Panc1 (cell line): ENCODE data around the gene AP3B1.

ENCODE experiments used
- SIN3A ChIP-seq: IDR thresholded peaks from 2 replicates; pipeline ENCODE4 v1.6.1; 2012; ENCODE audit warnings: low read depth, mild to moderate bottlenecking, low read length, moderate library complexity, borderline replicate concordance; ENCODE audit not compliant: insufficient read depth
- TF ChIP-seq, protein P1 (sequence below): fragments of 450-650 bp; IDR thresholded peaks from 2 replicates; pipeline ENCODE4 v1.5.1; 2017; ENCODE audit warnings: mild to moderate bottlenecking

DNA sequence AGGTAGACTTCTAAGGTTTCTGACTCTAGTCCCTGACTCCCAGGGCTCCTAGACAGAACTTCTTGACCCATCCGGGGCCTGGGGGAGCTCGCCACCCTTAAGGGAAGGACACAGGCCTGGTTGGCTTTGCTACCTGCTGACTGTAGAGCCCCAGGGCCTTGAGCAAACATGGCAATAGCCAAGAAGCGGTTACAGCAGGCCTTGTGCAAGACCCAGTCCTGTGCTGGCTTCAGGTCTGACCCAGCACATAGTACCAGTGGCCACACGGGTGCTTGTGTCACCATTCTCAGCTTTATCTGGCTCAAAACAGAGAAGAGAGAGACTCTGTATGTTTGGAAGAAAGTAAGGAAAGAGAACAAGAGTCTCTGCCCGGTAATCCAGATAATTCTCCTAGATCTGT is 41.8 kb downstream of the AP3B1 start:
- TF ChIP-seq, protein P1, sequence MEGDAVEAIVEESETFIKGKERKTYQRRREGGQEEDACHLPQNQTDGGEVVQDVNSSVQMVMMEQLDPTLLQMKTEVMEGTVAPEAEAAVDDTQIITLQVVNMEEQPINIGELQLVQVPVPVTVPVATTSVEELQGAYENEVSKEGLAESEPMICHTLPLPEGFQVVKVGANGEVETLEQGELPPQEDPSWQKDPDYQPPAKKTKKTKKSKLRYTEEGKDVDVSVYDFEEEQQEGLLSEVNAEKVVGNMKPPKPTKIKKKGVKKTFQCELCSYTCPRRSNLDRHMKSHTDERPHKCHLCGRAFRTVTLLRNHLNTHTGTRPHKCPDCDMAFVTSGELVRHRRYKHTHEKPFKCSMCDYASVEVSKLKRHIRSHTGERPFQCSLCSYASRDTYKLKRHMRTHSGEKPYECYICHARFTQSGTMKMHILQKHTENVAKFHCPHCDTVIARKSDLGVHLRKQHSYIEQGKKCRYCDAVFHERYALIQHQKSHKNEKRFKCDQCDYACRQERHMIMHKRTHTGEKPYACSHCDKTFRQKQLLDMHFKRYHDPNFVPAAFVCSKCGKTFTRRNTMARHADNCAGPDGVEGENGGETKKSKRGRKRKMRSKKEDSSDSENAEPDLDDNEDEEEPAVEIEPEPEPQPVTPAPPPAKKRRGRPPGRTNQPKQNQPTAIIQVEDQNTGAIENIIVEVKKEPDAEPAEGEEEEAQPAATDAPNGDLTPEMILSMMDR: no peak
- no peak for TF ChIP-seq SIN3A
